Stimulated activated CD4-positive, alpha-beta T cell treated with anti-CD3 and anti-CD28 coated beads, Interleukin-12 subunit alpha, Interleukin-12 subunit beta, amount 100 ng/mL, for 24 hours (primary cell): Measurements from ENCODE around the gene GJA9.
"Not testable (repeated sequence)": the region's sequence is repeated elsewhere in the genome, so short reads cannot be mapped to it uniquely, and the experiment has no call there.

Experiments used
- DNase-seq, 2 experiments: peaks; one replicate each; pipeline ENCODE4 v3.0.0-alpha.2; 2020; ENCODE audit warnings: low read depth in 2 of 2

GJA9 gene

DNA sequence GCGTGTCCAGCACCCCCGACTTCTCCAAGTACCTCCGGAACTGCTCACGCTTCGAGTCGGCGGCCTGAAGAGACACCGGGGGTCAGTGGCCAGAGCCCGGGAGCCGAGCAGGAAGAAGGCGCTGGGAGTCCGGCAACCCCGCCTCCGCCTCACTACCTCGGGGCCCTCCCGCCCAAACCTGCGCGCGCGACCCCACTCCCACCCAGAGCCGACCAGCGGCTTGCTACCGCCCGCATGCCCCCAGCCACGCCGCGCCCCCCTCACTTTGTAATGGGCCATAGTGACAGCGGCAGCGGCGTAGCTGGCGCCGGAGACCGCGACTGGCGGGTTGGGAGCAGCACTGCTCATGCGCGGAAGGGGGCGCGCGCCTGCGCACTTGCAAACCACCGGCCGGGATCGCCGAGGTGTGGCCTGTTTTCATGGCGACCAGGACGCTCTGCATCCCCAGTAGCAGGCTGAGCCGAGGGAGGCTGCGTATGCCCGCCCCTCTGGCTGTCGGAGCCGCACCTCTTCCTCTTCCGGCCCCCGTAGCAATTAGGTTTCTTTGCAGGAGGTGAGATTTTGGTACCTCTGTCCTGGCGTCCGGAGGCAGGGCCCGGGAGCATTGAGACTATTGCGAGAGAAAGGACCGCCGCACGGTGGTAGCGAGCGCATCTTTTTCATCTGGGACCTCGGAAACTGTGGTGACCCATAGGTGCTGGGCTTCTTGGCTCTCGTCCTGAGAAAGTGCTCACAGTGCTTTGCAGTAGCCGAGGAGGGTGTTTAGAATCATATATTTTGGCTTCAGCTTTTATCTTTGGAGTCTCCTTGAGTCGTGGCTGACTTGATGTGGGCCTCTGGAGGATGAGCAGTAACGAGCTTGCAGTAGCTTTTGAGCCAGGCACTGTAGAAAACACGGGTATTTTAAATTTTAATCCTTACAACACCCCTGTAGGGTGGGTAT is 8.1 kb downstream of the GJA9 start, which contains the start of gene MYCBP:
MYCBP (minus strand) TSS at position 322 of the 943 bp plus-strand sequence; CDS start at position 279, 43 bp downstream.
- DNase-seq = peak; percentile 92 to 95

GRCh38 chr1:38872401-38873026 is 8.9 kb downstream of the GJA9 start:
- no peak for DNase-seq

DNA sequence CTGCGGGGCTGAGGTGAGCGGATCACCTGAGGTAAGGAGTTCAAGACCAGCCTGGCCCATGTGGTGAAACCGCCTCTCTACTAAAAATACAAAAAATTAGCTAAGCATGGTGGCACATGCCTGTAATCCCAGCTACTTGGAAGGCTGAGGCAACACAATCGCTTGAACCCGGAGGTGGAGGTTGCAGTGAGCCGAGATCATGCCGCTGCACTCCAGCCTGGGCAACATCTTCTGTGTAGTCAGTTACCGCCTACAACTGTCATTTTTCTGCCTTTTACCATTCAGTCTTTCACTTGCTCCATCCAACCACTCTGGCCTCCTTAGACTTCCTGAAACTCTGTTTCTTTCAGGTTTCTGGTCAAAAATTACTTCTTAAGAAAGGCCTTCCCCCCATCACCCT is 10.4 kb downstream of the GJA9 start:
- no peak for DNase-seq

GRCh38 chr1:38867208-38867607 is 14.2 kb downstream of the GJA9 start:
- no peak for DNase-seq

- no peak for DNase-seq
These were observed 16.2 kb downstream of the GJA9 start for GRCh38 chr1:38865112-38865715.

GRCh38 chr1:38860454-38860795 is 21.0 kb downstream of the GJA9 start:
- no peak for DNase-seq

DNA sequence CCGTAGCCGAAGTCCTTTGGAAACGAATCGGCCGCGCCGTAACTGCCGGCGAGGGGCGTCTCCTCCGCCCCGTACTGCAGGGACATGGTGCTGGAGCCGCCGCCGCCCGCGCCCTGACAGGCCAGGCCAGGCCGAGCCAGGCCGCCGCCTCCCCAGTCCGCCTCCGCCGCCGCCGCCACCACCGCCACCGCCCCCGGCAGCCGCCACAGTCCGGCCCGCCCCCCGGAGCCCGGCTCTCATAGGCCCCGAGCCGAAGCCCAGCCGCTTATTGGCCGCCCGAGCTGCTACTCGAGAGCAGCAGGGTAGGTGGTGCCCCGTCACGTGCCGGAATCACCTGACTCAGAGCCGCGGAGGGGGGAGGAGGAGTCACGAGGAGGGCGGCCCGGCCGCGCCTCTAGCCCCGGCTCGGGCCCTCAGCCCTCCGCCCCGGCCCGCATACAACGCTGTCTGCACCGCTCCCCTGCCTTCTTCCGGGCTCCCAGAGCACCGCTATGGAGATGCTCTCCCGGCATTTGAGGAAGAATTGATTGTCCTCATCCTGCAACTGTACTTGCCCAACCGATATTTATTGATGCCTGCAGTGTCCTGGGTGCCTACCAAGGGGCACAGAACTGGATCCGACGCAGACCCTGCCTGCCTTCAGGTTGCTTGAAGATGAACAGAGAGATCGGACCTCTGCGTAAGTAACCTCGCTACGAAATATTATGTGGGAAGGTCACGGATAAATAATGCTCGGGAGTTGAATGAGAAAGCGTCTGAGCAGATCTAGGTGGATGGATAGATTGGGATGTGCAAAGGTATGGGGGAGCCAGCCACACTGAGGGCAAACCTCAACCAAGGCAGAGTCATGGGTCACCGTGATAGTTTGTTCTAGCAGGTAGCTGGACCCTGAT is 21.6 kb downstream of the GJA9 start, which contains the start of gene RRAGC:
RRAGC (minus strand) TSS at position 212 of the 893 bp plus-strand sequence; CDS start at position 86, 126 bp downstream.
- DNase-seq = peak; percentile 96 to 98

- DNase-seq = peak; percentile 27 to 51
These were observed 22.4 kb downstream of the GJA9 start for GRCh38 chr1:38858833-38859560.

- no peak for DNase-seq
These were observed 28.6 kb downstream of the GJA9 start for GRCh38 chr1:38852780-38853179.

DNA sequence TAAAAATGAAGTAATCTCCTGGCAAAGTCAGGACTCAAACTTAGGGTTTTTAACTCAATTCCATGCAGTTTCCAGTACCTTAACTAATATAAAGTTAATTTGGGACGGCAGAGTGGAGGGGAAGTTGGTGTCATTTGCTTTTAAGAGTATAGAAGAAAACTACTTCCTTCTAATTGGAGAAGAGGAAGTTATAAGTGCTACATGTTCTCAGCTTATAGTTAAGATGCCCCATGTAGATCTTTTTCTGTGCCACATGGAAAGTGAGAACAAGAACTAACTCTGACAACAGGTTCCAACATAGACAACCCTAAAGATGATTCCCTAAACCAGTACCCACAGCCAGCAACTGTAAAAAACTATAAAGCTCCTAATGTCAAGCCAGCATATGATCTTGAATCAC is 33.3 kb downstream of the GJA9 start:
- no peak for DNase-seq

DNA sequence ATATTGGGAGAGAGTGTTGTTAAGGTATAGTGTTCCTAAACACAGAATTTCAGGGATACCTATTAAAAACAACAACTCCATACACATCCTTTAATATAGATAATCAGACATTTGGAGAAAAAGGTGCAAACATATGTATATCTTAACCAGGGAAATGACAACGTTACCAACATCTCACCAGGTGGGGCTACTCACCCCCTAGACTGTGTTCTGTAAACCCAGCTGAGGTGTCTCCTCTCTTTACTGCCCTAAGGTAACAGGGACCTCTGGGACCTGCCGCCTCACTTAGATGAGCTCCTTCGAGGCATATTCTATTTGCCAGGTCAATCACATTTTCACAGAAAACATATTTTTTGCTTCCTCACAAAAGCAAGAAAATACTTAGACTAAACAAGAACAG is 35.2 kb downstream of the GJA9 start:
- DNase-seq = no peak

DNA sequence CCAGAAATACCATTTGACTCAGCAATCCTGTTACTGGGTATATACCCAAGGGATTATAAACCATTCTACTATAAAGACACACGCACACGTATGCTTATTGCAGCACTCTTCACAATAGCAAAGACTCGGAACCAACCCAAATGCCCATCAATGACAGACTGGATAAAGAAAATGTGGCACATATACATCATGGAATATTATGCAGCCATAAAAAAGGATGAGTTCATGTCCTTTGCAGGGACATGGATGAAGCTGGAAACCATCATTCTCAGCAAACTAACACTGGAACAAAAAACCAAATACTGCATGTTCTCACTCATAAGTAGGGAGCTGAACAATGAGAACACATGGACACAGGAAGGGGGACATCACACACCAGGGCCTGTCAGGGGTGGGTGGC is 36.3 kb downstream of the GJA9 start:
- not testable (repeated sequence) for DNase-seq

GRCh38 chr1:38840281-38840680 is 41.1 kb downstream of the GJA9 start:
- no peak for DNase-seq

DNA sequence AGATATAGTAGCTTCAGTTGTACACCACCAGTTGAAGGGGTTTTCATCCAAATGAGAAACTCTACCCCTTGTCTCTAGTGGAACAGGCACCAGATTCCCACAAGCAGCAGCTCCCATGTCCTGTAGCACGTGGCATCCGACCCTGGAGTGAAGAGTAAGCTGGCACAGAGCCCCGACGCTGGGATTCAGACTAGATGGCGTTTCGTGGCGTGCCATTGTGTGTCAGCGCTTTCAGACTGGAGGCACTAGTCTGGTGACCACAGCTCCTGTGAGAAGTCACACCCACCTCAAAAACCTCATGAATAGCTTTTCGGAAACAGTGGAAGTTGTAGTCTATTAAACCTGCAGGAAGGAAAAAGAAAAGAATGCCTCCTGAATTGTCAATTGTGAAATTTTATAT is 42.0 kb downstream of the GJA9 start:
- no peak for DNase-seq

DNA sequence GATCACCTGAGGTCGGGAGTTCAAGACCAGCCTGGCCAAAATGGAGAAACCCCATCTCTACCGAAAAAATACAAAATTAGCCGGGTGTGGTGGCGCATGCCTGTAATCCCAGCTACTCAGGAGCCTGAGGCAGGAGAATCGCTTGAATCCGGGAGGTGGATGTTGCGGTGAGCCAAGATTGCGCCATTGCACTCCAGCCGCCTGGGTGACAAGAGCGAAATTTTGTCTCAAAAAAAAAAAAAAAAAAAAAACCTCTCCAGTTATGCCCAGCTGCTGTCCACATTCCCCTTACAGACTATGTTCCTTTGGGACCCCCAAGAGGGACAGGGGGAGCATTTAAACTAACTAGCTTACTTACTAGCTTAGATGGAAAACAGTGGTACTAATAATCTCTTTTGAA is 45.1 kb downstream of the GJA9 start:
- DNase-seq = not testable (repeated sequence)

GRCh38 chr1:38834937-38835827 is 46.2 kb downstream of the GJA9 start:
- DNase-seq = no peak

GRCh38 chr1:38834221-38834782 is 47.1 kb downstream of the GJA9 start:
- DNase-seq = no peak

DNA sequence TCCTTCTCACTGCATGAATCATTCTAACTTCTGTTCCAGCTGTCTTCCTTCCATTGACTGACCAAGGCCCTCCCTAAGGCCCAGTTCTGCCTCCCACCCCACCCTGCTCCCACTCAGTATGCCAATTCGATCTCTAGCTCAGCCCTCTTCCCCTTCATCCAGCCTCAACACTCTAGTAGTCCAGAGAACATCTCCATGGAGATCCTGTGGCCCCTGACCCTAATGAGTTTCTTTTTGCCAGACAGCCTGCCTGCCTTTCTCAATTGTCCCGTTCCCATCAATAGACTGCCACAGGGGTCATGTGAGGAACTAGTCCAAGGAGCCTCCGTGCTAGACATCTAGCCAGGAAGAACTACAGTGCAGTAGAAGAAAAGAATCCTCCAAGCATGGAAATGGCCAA is 48.2 kb downstream of the GJA9 start:
- no peak for DNase-seq

GRCh38 chr1:38832370-38832734 is 49.0 kb downstream of the GJA9 start:
- no peak for DNase-seq
